ENCODE data around the gene USP13.

DNA sequence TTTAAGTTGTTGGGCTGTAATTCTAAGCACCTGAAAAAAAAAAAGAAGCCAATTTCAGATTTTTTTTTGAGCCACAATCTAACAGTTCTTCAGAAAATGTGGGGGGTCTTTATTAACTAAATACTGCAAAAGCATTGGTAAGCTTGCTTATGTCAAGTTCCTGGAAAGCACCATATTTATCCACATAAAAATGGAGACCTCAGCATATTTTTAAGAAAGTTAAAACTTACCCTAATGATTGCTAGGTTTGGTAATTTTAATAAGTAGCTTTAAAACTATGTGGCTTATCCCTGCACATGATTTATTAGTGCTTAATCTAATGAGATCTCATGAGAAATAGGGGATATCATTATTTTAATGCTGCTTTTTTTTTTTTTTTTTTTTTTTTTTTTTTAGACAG is 156.8 kb downstream of the USP13 start:
- TF ChIP-seq, protein P1, sequence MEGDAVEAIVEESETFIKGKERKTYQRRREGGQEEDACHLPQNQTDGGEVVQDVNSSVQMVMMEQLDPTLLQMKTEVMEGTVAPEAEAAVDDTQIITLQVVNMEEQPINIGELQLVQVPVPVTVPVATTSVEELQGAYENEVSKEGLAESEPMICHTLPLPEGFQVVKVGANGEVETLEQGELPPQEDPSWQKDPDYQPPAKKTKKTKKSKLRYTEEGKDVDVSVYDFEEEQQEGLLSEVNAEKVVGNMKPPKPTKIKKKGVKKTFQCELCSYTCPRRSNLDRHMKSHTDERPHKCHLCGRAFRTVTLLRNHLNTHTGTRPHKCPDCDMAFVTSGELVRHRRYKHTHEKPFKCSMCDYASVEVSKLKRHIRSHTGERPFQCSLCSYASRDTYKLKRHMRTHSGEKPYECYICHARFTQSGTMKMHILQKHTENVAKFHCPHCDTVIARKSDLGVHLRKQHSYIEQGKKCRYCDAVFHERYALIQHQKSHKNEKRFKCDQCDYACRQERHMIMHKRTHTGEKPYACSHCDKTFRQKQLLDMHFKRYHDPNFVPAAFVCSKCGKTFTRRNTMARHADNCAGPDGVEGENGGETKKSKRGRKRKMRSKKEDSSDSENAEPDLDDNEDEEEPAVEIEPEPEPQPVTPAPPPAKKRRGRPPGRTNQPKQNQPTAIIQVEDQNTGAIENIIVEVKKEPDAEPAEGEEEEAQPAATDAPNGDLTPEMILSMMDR (conservative IDR thresholded peaks at IDR 0.05 in 1 of 2, IDR thresholded peaks at IDR 0.05 in 1 of 2; ENCODE audit: extremely low read depth in 1 of 2, insufficient read depth in 1 of 2, low read depth in 1 of 2, low read length in 2 of 2): no peak
- TF ChIP-seq EZH2 (IDR thresholded peaks at IDR 0.05; ENCODE audit: borderline replicate concordance, low read length): no peak

Data from mammary epithelial cell (primary cell).